Measurements from ENCODE around the gene LEKR1.
"Not testable (repeated sequence)": the region's sequence is repeated elsewhere in the genome, so short reads cannot be mapped to it uniquely, and the experiment has no call there.

The LEKR1 gene

GRCh38 chr3:156837115-156837514 is 11.0 kb downstream of the LEKR1 start:
- no peak for DNase-seq (ENCODE audit: low spot score)

DNA sequence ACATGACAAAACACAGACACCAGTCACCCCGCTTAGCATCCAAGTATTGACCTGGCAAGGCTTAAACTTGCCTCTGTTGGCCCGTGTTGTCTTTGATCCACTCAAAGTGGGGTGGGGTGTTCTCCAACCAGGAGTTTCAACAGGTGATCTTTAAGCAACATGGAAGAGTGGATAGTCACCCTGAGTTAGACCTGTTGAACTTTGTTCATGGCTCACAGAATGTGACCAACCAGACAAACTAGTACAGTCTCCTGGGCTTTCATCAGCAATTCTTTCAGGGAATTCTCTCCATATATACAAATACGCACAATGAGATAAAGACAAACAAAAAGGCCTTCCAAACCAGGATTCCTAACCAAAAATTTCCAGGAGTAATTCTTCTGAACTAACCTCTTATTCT is 11.9 kb downstream of the LEKR1 start:
- no peak for DNase-seq (ENCODE audit: low spot score)

- no peak for DNase-seq (ENCODE audit: low spot score)
These were observed 14.9 kb downstream of the LEKR1 start for GRCh38 chr3:156840826-156841689.

DNA sequence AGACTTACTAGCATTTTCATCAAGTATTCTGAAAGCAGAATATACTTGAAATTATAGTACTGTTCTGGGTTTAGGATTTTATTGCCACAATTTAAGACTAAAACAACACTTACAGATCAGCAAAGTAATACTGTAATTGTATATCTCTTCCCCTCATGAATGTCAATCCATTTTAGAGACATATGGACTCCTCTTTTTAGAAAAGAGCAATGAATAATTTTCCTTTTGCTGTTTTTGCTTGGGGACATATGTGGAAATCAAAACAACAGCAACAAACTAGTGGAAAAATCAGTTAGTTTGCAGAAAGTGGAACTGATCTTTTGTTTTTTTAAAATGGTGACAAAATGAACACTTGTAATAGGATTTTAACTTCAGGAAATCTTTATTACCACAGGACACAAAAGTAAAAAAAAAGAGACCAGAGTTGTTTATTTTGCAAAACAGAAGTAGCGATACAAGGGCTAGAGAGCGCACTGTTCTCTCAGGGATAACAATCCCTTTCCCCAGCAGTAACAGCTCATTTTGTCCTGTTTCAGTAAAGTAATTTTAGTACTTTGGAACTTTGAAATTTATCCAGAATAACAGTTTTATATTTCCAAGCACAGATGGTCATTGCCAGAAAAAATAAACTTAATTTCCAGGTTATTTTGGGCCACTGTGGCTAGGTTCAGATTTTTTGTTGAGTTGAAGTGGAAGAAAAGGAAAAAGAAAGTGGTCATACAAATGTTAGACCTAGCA is 17.1 kb downstream of the LEKR1 start:
- DNase-seq (ENCODE audit: low spot score): no peak

- no peak for DNase-seq (ENCODE audit: low spot score)
These were observed 21.7 kb downstream of the LEKR1 start for GRCh38 chr3:156847752-156848448.

- DNase-seq (ENCODE audit: low spot score): no peak
These were observed 33.4 kb downstream of the LEKR1 start for GRCh38 chr3:156859578-156859977.

- no peak for DNase-seq (ENCODE audit: low spot score)
These were observed 34.7 kb downstream of the LEKR1 start for GRCh38 chr3:156860873-156861272.

DNA sequence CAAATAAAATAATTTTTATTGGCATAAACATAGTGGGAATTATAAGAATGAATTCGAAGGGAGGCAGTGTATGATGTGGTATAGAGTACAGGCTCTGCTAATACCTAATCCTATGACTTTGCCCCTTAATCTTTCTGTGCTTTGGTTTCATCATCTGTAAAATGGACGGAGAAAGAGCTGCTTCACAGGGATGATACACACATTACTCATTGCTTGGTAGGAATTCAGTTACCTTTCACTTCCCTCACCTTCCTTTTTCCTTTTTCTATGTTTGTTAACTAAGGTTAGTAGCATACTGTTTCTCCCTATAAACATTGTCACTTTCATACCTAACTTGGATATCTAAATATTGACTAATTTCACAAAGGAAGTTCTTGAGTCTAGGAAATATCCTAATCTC is 36.2 kb downstream of the LEKR1 start:
- DNase-seq (ENCODE audit: low spot score): no peak

DNA sequence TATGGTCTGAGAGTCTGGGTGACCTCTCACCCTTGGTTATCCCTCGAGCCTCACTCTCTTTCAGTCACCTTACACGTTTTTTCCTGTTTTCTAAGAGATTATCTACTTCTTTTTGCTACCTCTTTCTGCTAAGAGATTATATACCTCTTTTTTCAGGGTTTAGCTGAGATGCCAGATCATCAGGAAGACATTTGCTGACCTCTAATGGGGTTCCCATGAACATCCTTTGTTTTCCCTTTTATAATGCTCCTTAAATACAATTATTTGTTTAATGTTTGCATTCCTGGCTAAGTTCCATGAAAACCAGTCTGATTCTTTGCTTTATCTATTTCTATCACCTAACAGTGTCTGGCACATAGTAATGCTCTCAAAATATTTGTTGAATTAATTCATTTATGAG is 39.6 kb downstream of the LEKR1 start:
- DNase-seq (ENCODE audit: low spot score): no peak

- DNase-seq (ENCODE audit: low spot score): no peak
These were observed 41.0 kb downstream of the LEKR1 start for GRCh38 chr3:156867174-156867573.

DNA sequence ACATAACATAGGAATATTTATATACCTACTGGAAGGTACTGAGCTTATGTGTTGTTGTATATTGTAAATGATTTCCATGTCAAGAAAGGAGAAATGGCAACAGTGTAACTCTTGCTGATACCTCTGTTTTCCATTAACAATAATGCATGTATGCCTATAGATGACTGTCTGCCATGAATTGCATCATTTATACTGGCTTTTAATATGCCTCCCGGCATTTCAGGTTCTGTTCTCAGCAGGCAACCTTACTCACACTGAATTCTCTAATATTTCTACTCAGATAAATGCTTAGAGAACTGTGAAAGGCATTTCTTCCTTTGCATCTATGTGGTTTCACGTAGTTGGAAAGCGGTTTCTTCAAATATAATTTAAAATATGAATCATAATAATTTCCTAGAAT is 41.8 kb downstream of the LEKR1 start:
- no peak for DNase-seq (ENCODE audit: low spot score)

DNA sequence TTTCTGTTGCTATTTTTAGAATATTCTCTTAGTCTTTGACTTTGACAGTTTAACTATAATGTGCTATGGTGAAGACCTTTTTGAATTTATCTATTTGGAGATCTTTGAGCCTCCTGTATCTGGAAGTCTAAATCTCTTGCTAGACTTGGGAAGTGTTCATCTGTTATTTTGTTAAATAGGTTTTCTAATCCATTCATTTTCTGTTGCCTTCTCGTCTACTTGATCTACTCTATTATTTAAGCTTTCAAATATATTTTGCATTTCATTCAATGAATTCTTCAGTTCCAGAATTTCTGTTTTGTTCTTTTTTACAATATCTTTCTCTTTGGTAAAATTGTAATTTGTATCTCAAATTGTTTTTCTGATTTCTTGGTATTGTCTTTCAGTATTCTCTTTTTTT is 47.8 kb downstream of the LEKR1 start:
- DNase-seq (ENCODE audit: low spot score): no peak

GRCh38 chr3:156879491-156879890 is 53.3 kb downstream of the LEKR1 start:
- not testable (repeated sequence) for DNase-seq (ENCODE audit: low spot score)

DNA sequence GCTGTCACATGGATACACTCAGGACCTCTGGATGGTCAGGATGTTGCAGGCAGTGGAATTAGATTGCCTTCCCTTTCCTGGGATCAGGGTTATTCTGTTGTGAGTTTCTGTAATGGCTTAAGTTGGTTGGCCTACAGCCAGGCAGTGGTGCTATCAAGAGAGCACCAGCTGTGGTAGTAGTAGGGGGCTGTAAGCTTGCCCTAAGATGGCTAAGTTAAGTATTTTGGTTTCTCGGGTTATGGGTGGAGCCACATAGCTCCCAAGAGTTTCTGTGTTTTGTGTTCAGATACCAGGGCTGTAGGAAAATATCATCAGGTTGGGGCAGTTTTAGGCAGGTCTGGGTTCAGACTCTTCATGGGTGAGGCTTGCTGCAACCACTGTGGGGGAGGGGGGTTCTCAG is 59.6 kb downstream of the LEKR1 start:
- DNase-seq (ENCODE audit: low spot score): no peak

GRCh38 chr3:156888176-156888575 is 62.0 kb downstream of the LEKR1 start:
- DNase-seq (ENCODE audit: low spot score): no peak

DNA sequence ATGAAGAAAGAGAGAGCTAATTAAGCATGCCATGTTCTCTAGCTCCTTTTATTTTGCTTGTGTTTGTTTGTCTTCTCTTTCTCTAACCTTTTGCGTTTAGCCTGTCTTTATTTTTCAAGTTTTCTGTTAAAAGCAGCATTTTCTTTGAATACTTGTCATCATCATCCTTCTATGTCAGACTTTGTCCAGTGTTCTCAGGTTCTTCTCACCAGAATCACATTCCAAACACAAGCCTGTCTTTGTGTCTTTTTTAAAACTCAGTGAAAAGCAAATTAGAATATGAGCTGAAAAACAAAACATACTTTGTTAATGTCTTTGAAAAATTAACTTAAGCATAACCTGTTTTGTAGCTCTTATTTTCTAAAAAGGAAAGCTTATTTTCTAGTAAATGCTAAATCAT is 62.4 kb downstream of the LEKR1 start:
- no peak for DNase-seq (ENCODE audit: low spot score)

- no peak for DNase-seq (ENCODE audit: low spot score)
These were observed 66.5 kb downstream of the LEKR1 start for GRCh38 chr3:156892701-156893100.

GRCh38 chr3:156895374-156895773 is 69.2 kb downstream of the LEKR1 start:
- not testable (repeated sequence) for DNase-seq (ENCODE audit: low spot score)

GRCh38 chr3:156897851-156898250 is 71.7 kb downstream of the LEKR1 start:
- DNase-seq (ENCODE audit: low spot score): not testable (repeated sequence)

DNA sequence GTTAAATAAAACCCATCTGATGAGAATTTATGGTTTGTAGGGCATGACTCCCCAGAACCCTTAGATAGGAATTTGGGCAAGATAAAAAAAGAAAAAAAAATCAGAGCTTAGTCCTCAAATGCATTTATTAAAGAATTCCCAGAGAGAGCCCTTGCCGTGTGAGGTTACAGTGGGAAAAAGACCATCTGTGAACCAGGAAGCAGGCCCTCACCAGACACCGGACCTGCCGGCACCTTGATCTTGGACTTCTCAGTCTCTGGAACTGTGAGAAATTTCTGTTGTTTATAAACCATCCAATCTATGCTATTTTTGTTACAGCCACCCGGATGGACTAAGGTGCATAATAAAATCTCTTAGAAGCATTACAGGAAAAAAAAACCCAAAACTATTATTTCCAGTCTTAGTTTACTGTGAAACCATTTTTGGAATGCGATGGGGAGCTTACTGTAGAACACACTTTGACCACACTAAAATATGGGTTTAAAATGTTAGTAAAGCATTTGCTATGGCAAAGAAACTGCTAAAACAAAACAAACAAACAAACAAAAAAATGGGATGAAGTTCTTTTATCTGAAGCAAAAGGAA is 72.2 kb downstream of the LEKR1 start:
- DNase-seq (ENCODE audit: low spot score): no peak

DNA sequence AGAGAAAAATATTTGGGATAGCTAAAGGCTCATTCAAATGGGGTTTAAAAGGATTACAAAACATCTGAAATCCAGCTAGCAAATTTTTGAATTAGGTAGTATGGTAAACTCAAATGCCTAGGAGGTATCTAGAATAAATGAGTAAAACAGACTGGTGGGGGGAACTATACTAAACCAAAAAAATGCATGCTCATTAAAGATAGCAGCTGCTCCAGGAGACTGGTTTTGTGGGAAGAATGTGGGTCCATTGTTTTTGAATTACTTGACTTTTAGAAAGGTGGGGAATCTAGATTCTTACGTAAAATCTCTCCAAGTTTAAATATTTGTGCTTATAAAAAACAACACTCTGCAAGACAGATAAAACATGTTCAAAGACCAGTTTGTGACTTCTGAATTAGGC is 73.8 kb downstream of the LEKR1 start:
- no peak for DNase-seq (ENCODE audit: low spot score)

GRCh38 chr3:156902916-156903315 is 76.8 kb downstream of the LEKR1 start:
- no peak for DNase-seq (ENCODE audit: low spot score)

All from CD4-positive, alpha-beta T cell treated with Interleukin-15 for 4 hours (primary cell).